GM19452 (cell line): ENCODE results near the gene NPB.

Experiments used
- ATAC-seq: cut with Tn5 transposase; IDR thresholded peaks from one replicate; pipeline ENCODE4 v1.9.1; 2021; ENCODE audit not compliant: unreplicated experiment

Gene NPB

DNA sequence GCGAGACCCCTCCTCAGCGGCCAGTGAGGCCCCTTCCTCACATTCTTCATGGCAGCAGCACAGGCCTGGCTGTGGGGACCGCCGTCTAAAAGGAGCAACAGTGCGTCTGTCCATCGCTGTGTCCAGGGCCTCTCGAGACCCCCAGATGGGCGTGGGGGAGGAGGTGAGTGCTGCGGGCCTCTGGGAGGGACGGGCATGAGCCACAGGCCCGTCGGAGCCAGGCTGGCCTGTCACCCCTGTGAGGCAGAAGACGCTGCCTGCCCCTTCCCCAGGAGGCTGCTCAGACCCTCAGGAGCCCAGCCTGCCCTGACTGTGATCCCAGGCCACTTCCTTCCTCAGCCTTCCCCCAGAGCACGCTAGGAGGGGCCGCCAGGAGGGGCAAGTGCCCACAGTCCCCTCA lies 37.2 kb downstream of the NPB start:
- no peak for ATAC-seq

DNA sequence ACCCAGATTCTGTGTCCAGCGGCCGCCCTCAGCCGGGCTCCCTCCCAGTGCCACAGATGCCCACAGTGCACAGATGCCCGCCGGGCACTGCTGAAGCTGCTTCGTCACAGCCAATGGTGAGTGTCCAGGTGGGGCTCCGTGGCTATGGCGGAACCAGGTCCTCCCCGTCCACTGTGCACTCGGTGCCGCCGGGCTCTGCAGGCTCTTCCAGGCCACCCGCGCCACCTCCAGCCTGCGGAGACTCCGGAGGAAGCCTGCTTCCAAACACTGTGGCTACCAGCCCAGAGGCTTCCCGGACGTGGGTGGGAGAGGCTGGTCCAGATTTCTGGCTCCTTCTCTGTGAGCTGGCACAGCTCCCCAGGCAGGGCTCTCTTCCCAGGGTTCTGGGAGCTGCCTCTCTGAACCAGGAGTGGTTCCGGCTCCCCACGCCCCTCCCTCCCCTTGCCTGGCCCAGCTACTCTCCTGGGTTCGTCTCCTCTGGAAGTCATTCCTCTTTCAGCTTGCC lies 37.9 kb downstream of the NPB start:
- ATAC-seq, result no peak

DNA sequence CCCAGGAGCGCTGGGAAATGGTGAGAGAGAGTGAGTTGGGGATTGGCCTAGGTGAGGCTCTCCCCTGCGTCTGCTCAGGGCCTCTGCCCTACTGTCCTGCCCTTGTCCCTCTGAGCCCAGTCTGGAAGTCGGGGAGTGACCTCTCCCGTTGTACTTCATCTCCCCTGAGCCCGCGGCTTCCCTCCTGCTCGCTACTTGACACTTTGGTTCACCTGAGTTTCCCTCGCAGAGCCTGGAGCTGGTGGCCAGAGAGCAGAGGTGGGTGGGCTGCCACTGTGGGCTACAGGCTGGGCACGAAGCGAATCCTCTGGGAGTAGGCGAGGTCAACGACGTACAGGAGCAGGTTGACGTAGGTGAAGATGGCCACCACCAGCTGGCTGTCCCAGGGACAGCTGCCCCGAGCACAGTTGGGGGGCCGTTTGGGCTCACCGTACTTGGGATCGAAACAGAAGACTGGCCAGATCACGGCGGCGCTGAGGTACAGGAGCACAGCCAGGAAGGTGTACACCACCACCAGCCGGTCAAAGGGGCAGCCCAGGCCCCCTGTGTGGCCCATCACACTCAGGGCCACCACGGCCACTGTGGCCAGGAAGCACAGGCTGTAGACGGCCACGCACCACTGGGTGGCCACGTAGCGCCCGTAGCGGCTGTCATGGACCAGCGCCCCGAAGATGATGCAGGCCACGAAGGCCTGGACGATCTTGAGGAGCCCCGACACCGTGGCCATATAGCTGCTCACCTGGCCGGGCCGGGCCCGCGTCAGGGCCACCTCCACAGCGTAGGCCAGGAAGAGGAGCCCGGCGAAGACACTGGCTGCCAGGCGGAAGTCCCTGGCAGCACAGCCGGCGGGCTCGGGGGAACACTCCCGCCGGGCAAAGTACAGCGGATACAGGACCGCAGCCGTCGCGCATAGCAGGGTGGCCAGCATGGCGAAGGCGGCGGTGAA lies 38.8 kb downstream of the NPB start:
- ATAC-seq, result no peak

DNA sequence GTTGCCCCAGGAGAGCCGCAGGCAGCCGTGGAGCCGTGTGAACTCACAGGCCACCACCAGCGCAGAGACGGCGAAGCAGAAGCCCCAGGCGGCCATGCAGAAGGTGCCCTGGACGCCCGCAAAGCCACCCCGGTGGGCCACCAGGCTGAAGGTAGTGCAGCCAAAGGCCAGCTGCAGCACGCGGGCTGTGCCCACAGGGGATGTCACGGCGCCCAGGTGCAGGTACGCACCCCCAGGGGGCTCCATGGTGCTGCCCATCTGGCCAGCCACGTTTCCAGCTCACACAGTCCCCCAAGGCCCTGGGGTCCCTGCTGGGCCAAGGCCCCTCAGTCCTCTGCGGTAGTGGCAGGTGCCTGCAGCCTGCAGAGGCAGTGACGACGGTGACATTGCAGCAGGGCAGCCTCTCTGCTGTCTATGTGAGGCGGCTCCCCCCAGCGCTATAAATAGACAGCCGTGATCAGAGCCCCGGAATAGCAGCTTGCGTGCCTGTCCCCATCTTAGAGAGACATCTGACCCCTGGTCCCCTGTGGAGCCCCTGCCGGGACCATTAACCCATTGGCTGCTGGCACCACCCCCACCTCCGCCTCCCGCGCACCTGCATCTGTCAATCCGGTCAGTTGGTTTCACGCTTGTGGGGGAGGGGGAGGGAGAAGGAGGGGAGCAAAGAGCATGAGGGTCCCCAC lies 39.6 kb downstream of the NPB start:
- ATAC-seq, result no peak

DNA sequence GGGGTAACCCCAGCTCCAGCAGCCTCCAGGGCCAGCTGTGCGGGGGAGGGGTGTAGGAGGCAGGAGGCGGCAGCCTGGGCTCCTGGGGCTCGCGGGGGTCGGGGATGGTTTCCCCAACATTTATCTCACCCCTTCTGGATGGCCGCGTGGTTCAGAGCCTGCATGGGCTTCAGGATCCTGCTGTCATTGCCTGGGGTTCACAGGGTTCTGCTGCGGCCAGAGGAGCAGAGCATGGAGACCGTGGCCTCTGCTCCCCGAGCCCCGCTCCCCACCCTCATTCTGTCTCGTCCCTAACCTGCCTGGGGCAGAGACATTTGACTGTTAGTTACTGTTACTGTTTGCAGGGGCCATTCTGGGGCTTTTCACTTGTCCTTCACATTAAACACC lies 40.1 kb downstream of the NPB start:
- ATAC-seq, result no peak

DNA sequence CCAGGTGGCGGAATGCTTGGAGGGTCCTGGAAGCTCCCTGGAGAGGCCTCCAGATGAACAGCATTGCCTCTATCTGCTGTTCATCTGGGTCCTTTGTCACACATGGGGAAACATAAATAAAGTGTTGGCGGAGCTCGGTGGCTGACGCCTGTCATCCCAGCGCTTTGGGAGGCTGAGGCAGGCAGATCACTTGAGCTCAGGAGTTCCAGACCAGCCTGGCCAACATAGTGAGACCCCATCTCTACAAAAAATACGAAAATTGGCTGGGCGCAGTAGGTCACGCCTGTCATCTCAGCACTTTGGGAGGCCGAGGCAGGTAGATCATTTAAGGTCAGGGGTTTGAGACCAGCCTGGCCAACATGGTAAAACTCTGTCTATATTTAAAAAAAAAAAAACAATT lies 42.8 kb downstream of the NPB start:
- ATAC-seq, result no peak

DNA sequence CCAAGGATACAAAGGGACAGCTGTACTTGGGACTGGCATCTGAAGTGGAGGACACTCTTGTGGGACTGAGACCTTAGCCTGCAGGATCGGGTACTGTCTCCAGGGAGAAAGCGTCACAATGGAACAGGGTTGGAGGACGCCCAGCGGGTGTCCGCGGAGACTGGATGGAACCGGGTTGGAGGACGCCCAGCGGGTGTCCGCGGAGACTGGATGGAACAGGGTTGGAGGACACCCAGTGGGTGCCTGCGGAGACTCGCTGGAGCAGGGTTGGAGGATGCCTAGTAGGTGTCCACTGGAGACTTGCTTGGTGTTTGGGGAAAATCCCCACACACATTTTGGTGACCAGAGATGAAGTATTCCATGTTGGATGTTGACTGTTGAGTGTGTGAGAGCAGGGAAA lies 45.2 kb downstream of the NPB start, which contains the start of gene MYADML2:
Gene MYADML2, minus strand, starts transcription at position 45 of the 400 bp plus-strand sequence. CDS start 5,492 bp downstream, outside the sequence.
- ATAC-seq, result no peak

DNA sequence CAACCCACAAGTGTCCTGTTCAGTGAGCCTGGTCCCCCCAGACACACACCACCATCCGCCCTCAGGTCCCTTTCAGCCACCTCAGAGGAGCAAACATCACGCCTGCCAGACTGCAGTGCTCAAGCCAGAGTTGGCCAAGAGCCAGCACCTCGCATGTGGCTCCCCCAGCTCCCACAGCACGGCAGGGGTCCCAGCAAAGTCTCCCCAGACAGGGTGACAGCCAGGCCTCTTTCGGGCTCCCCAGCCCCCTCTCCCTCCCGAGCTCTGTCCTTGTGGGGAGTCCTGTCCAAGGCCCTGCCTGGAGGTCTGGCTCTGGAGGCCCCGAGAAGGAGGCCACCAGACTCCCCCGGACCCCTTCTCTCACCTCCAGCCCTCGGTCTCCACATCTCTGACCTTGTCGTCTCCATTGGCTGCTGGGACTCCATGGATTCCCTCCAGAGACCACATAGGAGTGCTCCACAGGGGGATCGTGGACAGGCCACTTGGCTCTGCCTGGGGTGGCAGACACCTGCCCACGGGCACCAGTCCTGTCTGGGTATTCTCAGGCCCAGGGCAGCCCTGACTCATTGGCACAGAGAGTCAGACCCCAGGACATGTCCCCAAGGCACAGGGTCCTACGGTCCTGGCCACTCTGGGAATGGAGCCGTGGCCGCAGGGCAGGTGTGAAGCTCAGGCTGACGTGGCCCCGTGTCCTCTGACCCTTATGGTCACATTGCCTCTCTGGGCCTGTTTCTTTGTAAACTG lies 46.8 kb downstream of the NPB start:
- no peak for ATAC-seq

DNA sequence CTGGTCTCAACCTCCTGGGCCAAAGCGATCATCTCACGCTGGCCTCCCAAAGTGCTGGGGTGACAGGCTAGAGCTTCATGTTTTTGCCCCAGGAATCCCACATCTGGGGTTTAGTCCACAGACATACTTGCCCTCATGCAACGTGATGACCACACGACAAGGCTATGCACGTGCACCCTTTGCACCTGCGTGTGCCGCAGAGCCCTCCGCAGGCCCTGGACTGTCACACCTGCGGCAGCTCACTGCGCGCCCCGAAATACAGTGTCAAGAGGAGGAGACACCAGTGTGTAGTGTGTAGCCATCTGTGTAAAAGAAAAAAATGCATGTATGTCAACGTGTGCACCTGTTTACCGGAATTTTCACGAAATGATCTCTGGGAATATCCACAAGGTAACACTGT lies 48.5 kb downstream of the NPB start:
- no peak for ATAC-seq

DNA sequence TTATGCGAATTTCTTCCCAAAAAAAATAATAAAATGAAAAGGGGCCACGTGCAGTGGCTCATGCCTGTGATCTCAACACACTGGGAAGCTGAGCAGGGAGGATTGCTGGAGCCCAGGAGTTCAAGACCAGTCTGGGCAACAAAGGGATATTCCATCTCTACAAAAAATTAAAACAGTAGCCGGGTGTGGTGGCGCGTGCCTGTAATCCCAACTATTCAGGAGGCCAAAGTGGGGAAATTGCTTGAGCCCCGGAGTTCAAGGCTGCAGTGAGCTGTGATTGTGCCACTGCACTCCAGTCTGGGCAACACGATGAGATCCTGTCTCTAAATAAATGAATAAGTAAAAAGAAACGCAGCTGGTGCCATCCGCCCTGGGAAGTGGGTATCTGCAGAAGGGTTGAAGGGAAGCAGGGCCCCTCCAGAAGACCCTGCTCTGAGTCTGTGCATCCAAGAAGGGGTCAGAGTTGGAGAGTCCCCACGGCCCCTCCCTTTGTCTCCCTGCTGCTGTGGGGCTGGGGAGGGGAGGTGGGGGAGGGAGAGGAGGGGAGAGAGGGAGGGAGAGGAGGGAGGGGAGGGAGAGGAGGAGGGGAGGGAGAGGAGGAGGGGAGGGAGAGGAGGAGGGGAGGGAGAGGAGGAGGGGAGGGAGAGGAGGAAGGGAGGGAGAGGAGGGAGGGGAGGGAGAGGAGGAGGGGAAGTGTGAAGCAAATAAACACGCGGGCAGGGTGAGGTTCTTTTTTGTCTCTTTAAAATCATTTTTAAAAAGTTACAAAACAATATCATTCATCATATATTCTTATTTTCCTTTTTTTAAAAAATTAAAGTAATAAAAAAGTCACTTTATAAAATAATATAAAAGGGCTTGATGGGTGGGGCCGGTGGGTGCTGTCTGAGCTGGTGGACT lies 50.0 kb downstream of the NPB start:
- no peak for ATAC-seq
